GM18505 (cell line): ENCODE measurements around the gene OGFOD2.

Source experiments
- ATAC-seq: cut with Tn5 transposase; IDR thresholded peaks from one replicate; pipeline ENCODE4 v1.9.1; 2021; ENCODE audit not compliant: unreplicated experiment
- POLR2A ChIP-seq: IDR thresholded peaks from 4 replicates; pipeline ENCODE4 v1.6.1; 2011; ENCODE audit warnings: borderline replicate concordance; ENCODE audit not compliant: insufficient read depth, insufficient read length; ENCODE audit errors: extremely low read depth

OGFOD2 gene

GRCh38 chr12:122992386-122992785 is 17.3 kb downstream of the OGFOD2 start:
- ATAC-seq: no peak
- TF ChIP-seq POLR2A: no peak

- TF ChIP-seq POLR2A: no peak
- no peak for ATAC-seq
Measured at GRCh38 chr12:122994140-122994675, 19.2 kb downstream of the OGFOD2 start.

- TF ChIP-seq POLR2A: no peak
- ATAC-seq: no peak
Measured at GRCh38 chr12:122994781-122995502, 19.9 kb downstream of the OGFOD2 start.

GRCh38 chr12:122995503-122996187 is 20.6 kb downstream of the OGFOD2 start:
- no peak for TF ChIP-seq POLR2A
- ATAC-seq: no peak

GRCh38 chr12:122996188-122996601 is 21.2 kb downstream of the OGFOD2 start:
- TF ChIP-seq POLR2A: no peak
- ATAC-seq: no peak

- no peak for ATAC-seq
- no peak for TF ChIP-seq POLR2A
Measured at GRCh38 chr12:122996621-122997342, 21.7 kb downstream of the OGFOD2 start.

DNA sequence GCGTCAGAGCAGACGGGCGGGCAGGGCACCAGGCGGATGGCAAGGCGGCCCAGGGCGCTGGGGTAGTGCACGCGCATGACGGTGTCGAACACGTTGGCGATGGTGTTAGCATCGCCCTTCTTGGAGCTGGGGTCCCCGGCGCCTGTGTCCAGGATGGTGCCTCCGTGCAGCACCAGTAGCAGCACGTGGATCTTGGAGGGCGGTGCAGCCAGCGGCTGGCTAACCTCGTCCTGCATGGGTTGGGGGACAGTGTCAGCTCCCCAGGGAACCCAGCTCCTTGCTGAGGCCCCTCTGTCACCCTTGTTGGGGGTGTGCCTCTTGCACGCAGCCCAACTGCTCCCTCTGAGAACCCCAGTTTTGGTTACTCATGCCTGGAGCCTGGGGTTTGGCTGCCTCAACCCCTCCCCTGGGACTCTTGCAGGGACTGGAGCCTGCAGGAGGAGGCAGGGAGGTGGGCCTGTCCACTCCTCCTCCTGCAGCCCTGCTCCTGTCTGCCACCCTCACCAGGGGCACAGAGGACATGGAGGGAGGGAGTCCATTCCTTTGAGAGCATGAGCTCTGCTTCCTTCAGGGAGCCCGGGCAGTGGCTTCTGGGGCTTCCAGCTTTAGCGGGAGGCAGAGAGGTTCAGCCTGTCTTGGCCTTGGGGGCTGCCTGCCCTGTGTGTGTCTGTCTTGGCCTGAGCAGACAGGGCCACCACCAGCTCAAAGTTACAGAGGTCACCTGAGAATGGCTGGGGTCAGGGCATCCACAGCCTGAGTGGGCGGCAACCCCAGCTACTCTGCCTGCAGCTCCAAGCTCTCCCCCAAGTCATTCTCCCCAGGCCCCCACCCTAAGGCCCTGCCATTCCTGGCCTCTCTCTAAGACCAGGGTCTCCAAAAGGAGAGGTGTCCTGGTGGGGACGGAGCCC is 22.6 kb downstream of the OGFOD2 start:
- TF ChIP-seq POLR2A: no peak
- ATAC-seq: no peak

DNA sequence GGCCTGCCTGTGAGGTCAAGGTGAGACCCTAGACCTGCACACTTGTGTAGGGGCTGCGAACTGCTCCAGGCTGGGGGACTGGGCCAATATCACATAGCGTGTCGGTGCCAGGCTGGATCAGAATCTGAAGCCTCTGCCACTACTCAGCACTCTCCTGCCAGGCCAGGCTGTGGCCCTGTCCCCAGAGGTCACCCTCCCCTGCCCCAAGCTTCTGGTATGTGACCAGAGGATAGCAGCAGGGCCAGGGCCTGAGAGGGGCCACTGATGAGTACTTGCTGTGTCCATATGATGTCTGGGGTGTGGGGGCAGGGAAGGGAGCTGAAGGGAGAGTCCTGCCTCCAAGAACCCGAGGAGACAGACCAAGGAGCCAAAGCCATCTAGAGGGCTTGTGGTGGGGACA is 23.3 kb downstream of the OGFOD2 start:
- no peak for TF ChIP-seq POLR2A
- ATAC-seq: no peak

- no peak for ATAC-seq
- TF ChIP-seq POLR2A: no peak
Measured at GRCh38 chr12:122999196-122999946, 24.3 kb downstream of the OGFOD2 start.

- ATAC-seq: no peak
- no peak for TF ChIP-seq POLR2A
Measured at GRCh38 chr12:122999986-123000420, 25.0 kb downstream of the OGFOD2 start.

DNA sequence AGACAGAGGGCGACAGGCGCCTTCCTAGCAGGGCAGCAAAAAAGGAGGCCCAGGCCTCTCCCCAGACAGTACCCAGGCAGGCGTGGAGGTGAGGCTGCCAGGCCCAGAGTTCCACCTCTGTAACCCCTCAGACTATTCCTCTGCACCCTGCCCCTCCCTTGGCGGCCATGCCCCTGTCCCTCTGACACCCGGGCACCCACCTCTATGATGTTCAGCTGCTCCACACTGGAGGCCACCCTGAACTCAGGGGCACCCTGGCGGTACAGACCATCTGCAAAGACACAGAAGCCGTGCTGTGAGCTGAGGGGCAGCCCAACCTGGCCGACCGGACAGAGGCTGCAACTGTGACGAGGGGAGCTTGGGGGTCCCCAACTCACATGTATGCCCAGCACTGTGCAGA is 25.5 kb downstream of the OGFOD2 start:
- no peak for ATAC-seq
- no peak for TF ChIP-seq POLR2A

DNA sequence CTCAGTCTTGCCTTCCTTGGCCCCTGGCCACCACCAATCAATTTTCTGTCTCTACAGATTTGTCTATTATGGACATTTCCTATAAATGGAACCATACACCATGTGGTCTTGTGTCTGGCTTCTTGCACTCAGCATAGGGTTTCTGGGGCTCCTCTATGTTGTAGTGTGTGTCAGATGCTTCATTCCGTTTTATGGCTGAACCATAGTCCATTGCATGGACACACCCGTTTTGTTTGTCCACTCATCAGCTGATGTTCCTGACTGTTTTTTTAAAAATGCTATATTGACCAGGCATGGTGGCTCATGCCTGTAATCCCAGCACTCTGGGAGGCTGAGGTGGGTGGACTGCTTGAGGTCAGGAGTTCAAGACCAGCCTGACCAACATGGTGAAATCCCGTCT is 26.4 kb downstream of the OGFOD2 start:
- ATAC-seq: no peak
- TF ChIP-seq POLR2A: no peak

- no peak for ATAC-seq
- no peak for TF ChIP-seq POLR2A
Measured at GRCh38 chr12:123003257-123003656, 28.2 kb downstream of the OGFOD2 start.

DNA sequence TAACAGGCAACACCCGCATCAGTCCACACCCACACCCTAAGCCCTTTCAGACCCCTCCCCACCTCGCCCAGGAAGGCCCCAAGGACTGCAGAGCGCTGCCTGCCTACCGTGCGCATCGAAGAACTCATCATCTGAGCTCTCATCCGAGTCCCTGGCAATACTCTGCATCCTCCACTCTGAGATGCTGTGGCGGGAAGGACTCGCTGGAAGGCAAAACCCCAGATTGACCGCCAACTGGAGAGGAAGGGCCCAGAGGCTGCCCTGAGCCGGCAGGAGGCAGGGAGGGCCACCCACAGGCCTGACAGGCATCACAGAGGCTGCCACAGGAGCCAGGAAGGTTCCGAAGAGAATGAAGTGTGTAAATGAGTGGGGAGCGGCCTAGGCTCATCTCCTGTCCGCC is 29.2 kb downstream of the OGFOD2 start:
- no peak for TF ChIP-seq POLR2A
- ATAC-seq: no peak
